GM19035 (cell line): ENCODE measurements around the gene RSPO4.
"Not testable (repeated sequence)": the region's sequence is repeated elsewhere in the genome, so short reads cannot be mapped to it uniquely, and the experiment has no call there.

Source experiments
- ATAC-seq: cut with Tn5 transposase; IDR thresholded peaks from one replicate; pipeline ENCODE4 v1.9.1; 2021; ENCODE audit not compliant: unreplicated experiment

Gene RSPO4

DNA sequence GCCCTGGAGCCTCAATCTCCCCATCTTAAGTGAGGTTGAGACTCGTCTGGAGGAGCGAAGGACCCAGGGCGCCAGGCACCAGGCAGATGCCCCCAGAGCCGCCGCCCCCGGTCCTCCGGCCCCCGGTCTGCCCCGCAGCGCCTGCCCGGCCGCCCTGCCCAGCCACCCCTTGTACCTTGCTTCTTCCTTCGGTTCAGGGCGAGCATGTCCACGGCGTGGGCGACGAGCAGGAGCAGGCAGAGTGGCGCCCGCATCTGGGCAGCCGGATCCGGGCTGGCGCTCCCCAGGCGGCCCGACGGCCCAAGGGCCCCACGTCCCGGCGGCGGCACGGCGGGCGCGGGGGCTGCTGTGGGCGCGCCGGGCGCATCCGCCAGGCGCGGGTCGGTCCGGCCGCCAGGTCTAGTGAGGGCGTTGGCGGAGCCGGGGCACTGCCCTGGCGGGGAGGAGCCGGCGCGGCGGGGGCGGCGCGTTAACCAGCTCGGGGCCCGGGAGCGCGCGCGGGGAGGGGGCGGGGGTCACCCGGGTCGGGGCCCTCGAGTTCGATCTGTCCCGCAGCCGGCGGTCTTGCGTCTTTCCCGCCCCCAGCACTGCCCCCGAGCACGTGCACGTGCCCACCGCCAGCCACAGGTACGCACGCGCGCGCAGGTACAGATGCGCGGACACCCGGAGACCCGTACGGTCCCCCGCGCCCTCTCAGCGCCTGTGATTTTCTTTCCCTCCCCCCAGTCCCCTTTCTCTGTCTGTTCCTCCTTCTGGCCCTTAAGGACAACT lies at the start of gene RSPO4:
Gene RSPO4 (minus strand): TSS at position 401 of the 771 bp plus-strand sequence. CDS start 147 bp downstream, at position 254.
- ATAC-seq: no peak

DNA sequence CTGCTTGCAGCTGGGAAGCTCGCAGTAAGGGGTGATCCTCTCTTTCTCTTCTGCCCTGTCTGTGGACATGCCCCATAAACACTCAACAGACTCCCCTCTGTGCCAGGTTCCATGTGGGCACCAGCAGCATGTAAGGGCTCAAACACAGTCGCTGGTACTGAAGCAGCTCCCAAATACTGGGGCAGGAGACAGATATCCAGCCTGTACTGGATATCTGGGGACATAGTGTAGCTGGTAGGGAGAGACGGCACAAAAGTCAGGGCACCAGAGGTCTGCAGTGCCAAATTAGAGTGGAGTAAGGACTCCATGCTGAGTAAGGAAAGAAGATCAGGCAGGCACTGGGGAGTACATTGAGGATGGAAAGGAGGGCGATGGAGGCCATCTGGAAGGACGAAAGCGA lies 48.3 kb upstream of the RSPO4 start:
- ATAC-seq: no peak

DNA sequence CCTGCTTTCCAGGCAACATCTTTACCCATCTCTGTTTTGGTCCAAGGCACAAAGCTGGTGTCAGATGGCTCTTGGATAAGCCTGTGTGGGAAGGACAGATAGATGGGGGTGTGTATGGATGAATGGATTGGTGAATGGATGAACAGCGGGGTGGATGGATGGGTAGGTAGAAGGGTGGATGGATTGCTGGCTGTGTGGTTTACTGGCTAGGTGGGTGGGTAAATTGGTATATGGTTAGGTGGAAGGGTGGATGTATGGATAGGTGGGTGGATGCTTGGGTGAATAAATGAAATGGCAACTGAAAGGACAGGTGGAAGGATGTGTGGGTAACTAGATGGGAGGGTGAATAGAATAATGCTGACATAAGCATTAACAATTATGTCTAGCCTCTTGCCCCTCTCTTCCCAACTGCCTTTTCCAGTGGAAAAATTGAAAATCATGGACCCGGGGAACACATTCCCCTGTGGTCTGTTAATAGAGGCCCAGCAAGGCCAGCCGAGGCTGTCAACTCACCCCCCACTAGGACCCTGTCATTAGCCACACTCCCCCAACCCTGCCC lies 43.8 kb upstream of the RSPO4 start:
- no peak for ATAC-seq

DNA sequence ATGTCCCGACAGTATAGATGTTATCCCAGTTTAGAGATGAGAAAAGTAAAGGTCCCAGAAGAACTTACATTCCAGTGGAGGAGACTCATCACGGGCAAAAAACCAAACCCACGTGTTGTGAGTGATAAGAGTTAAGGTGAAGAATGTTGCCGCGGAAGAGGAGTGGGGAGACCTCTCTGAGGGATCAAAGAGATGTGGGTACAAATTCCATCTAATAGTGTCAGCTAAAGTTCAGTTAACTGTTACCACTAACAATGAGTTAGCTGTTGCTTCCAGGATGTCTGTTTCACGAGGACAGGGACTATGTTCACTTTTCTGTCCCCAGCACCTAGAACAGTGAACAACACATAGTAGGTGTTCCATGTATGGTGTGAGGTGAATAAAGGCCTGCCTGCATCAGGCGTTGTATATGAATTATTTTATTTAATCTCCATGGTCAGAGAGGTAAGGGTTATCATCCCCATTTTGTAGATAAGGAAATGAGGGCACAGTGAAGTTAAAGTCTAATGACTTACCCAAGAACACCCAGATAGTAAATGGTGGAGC lies 39.8 kb upstream of the RSPO4 start:
- no peak for ATAC-seq

DNA sequence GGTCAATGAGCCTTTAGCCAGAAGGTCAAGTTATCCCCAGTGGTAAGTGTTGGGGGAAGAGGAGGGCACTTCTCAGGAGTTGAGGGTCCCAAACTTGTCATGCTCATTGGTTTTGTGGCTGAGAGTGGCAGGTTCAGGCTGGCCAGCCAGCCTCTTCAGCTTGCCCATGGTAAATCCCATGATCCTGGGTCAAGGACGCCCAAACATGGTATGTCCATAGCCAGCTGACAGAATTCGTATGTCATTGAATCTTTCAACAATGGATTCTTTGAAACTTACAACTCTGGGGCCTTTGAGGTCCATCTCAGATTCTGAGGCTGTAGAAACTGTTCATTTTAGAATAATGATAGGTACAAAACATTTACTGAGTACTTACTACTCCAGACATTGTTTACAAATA lies 36.1 kb upstream of the RSPO4 start:
- no peak for ATAC-seq

DNA sequence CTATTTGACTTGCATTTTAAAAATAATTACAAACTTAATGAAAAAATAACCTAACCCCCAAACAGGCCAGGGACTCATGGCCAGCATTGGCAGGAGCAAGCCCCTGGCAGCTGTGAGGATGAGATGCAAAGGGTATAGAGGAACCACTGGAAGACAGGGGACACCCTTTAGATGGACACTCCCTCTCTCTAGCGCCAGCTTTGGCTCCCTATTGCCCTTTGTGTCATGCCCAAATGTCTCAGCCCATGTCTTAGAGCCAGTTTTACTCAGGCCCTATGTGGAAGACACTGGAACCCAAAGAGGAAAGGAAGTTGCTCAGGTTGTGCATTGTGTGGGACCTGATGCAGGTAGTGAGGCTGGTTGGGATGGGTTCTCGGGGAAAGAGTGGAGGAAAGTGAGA lies 34.9 kb upstream of the RSPO4 start:
- no peak for ATAC-seq

DNA sequence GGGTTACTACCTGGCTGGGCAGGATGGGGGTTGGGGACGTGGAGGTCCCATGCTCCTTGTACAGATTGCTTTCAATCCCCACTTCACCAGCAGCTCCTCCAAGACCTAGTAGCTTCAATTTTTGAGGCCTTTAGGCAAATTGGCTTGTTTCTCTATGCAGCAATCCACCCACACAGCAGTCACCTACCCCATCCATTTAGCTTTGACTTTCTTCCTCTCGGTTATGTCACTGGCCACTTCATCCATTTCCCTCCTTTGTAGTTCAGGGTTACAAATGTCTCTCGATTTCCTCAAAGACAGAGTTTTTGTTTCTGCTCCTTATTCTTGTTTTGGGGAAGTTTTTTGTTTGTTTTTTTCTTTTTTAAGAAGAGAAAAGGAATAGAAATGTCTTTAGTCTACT lies 33.4 kb upstream of the RSPO4 start:
- ATAC-seq: no peak

DNA sequence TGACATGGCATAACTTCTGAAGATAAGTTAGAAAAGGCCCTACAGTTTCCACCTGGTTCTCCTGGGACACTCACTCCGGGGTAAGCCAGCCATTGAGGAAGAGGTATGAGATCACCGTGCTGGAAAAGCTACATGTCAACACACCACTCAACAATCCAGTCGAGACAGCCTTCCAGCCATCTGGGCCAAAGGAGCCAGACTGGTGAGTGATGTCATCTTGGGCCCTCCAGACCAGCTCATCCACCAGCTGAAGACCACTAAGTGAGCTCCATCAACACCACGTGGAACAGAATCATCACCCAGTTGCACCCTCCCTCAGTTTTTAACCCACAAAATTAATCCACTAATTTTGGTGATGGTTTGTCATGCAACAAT lies 32.3 kb upstream of the RSPO4 start:
- no peak for ATAC-seq

DNA sequence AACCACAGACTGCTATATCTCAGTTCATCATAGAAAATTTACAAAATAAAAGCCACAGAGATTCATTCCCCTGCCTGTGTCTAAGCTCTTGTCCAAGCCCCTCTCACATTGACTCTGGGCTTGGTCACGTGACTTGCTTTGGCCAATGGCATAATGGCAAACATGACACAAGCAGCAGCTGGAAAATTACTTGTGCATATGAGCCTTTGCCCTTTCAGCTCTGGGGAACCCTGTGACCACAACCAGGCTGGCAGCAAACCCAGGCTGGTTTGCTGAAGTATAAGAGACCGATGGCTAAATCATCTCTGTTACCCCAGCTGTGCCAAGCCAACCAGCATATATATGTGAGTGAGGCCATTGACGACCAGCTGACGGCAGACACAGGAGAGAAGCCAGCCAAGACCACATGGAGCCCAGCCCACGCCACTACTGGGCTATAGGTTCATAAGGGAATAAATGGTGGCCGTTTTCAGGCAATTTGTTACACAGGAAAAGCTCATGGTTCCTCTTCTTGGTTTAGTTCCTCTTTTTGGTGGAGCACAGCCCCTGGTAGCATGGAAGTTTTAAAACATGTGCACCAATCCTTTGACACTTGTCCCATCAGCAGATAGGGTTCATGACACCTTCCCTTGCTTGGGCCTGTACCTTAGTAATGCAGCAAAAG lies 31.8 kb upstream of the RSPO4 start:
- no peak for ATAC-seq

DNA sequence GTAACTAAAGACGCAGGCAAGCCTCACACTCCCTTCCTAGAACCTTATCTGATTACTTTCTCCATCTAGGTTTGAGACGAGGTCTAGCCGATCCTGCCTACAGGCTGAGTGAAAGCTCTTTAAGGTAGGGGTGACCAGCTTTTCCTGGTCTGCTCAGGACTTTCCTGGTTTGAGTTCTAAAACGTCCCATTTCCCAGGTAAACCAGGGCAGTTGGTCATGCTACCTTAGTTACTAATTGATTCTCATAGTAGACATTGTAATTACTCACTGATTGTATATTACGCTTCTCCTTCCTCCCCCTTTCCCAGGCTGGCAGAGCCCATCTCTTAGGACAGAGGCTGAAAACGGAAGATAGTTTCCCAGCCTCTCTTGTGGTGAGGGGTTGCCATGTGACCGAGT lies 27.9 kb upstream of the RSPO4 start:
- no peak for ATAC-seq

DNA sequence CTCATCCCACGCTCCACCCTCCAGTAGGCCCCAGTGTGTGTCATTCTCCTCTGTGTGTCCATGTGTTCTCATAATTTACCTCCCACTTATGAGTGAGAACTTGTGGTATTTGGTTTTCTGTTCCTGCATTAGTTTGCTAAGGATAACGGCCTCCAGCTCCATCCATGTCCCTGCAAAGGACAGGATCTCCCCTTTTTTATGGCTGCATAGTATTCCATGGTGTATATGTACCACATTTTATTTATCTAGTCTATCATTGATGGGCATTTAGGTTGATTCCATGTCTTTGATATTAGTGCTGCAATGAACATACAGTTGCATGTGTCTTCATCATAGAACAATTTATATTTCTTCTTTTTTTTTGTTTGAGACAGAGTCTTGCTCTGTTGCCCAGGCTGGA lies 24.1 kb upstream of the RSPO4 start:
- not testable (repeated sequence) for ATAC-seq

DNA sequence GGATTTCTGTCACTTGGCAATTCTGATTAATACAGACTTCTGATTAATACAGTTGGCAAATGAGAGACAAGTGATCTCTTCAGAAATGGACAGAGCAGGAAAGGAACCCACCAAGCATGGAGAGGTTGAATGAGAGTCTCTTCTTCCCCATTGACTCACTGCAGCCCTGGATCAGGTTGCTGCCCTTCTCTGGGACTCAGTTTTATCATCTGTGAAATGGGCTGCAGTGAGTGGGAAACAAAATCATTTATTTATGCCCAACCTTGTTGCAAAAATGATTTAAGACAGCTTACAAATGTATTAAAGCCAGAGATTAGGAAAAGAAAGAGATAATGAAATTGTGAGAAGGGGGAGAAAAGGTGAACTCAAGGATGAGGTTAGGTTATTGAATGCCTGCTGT lies 20.8 kb upstream of the RSPO4 start:
- no peak for ATAC-seq

DNA sequence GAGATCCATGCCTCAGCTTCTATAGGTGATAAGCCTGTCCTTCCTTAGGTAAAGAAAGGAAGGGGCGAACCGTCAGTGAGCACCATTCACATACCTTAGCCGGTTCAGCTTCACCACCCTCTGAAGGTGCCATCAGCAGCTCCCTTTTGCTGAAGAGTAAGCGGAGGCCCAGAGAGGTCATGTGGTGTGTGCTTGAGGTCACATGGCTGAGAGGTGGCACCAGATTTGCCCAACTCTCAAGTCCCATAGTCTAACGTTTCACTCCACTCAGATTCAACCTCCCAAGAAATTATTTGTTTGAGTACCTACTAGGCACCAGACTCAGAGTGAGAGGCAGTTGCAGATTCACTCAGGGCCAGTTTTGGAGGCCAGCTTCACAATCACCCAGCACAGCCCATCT lies 18.5 kb upstream of the RSPO4 start:
- no peak for ATAC-seq

DNA sequence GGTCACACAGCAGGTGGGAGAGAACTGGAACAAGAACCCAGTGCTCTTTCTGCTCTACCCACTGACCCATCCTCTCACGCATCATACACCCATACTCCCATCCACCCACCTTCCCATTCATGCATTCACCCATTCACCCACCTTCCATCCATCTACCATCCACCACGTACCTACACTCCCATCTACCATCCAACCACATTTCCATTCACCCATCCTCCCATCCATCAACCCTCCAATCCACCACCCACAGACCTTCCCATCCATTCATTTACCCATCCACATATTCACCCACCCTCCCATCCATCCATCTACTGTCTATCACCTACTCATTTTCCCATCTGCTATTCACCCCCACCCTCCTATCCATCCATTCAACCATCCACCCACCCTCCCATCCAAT lies 17.2 kb upstream of the RSPO4 start:
- ATAC-seq: no peak

DNA sequence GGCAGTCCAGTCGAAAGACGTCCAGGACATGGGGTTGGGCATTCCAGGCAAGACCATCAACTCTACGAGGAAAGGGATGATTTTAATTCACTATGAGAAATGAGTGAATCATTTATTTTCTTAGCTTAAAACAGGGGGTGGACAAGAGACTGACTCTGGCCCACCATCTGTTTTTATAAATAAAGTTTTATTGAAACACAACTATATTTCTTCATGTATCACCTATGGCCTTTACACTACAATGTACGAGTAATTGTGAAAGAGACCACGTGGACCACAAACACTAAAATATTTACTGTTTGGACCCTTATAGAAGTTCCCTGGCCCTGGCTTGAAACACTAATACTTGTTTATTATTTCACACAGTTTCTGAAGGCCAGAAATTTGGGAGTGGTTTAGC lies 15.6 kb upstream of the RSPO4 start:
- no peak for ATAC-seq

DNA sequence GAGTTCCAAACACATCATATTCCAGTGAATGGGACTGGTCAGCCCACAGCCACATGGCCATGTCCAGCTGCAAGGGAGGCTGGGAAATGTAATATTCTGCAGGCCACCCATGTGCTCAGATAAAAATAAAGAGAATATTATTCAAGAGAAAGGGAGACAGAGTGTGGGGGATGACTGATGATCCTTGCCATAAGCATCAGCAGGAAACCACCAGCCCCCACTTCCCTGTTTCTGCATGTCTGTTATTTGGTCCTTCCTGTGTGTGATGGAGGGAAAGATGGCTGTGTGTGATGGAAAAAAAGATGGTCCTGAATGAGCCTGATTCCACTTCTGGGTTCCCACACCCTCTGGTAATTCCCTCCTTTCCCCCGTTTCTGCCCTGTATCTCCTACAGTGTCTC lies 13.1 kb upstream of the RSPO4 start:
- no peak for ATAC-seq

DNA sequence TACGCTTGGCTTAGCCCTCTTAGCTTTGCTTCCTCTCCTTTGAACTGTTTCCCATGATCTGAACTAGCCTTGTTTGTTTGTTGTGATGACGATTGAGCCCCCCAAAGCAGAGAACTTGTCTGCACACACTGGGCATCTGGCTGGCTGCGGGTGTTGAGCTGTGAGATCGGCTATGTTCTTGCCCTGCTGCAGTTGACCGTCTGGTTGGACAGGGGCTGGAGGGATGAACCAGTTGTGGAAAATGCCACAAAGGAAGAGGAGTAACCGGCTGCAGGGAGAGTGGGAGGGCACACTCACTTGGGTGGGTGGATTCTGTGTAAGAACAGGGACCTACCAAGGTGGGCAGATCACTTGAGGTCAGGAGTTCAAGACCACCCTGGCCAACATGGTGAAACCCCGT lies 12.4 kb upstream of the RSPO4 start:
- ATAC-seq: no peak

DNA sequence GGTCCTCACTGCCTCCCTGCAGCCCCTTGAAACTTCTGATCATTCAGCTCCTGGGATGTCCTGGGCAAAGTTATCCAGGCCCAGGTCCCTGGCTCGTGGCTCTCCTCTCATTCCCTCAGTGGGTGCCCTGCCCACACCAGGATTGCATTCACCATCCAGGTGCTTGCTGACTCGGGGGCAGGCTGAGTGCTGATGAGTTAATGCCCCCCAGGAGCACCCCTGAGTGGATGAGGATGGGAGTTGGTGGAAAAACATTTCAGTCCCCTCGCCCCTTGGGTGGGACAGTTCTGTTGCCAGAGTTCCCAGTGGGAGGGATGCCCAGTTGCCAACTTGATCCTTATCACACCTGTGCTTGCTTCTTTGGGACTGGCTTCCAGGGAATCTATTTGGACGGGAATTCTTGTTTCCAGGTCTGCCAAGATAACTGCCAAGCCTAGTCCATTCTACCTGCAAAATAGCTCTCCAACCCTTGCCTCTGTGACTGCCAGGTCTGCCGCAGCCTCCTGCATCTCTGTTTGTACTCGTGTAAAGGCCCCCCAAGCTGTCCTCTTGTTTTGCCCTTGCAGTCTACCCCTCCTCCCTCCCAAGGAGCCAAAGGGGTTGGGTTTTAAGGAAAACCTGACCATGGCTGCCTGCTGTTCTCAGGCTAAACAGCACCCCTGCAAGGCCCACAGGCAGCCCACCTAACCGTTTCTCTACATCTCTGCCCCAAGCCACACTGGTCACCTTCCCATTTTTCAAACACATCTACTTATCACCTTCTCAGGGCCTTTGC lies 11.6 kb upstream of the RSPO4 start:
- ATAC-seq: no peak

DNA sequence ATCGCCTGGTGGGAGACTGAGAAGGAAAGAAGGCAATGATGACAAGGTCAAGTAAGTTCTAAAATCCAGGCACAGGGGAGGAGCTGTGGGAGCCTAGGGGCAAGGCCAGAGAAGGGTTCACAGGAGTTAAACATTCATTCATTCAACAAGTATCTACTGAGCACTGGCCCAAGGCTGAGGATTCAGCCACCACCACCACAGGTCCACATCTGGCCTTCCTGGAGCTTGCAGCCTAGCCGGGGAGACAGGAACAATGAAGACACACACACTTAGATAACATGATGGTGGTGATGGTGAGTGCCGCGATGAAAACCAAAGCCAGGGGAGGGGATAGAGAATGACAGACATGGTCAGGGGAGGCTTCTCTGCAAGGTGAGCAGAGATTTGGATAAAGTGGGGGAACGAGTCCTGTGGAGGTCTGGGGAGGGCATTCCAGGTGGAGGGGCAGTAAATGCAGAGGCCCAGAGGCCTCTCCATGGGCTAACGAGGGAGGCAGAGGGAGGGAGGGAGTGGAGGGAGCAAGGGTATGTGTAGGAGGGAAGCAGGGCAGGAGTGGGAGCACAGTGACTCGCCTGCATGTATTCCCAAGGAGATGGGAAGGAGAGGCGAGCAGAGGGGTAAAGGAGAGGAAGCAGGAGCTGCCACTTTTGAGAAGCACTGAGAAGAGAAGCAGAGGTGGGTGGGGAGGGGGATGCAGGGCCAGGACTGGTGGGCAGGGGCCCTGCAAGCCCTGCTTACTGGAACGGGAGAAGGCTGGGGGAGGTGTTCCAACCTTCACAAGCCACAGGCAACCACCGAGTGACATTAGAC lies 10.5 kb upstream of the RSPO4 start:
- ATAC-seq: no peak

DNA sequence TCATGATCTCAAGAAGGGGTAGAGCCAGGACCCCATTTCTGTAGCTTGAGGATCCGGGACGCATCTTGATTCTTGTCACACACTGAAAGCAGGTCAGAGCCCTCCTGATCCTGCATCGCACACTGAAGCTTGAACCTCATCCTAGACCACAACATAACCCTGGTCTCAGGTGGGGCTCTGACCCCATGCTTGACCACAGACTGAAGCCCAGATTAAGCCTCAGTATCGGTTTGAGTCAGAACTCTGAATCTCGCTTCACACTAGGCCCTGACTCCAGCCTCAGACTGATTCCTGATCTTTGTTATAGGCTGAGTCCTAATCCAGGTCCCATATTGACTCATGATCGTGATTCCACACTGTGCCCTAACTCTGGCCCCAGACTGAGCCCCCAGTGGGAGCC lies 8.5 kb upstream of the RSPO4 start:
- ATAC-seq: peak; percentile 81
